Stimulated activated CD4-positive, alpha-beta T cell treated with anti-CD3 and anti-CD28 coated beads, Interleukin-4, amount 100 ng/mL, for 4 hours (primary cell): Measurements from ENCODE around the gene FGGY.

ENCODE experiments used
- DNase-seq, 2 experiments: peaks; one replicate each; pipeline ENCODE4 v3.0.0-alpha.2; 2020

Gene FGGY

DNA sequence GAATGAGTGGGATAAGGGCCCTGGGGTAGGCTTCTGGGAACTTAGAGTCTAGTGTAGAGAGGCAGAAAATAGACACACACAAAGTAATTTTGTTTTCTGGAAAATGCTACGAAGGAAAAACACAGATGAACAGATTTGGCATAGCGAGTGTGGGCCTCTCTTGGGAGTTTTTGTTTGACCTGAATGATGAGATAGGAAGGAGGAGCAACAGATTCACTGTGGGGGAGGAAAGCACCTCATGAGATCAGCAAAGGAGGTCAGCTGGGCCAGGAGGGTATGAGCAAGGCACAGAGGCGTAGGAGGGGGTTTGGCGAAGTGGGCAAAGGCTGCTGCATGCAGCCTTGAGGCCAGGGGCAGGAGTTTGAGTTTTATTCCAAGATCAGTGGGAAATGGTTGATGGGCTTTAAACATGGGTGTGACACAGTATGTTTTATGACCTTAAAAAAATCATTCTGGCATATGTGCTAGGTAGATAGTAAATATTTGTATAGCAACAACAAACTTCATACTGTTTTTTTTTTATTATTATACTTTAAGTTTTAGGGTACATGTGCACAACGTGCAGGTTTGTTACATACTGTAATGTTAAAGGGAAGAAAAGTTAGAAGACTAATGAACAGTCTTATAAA lies 57.9 kb downstream of the FGGY start:
- DNase-seq = no peak

DNA sequence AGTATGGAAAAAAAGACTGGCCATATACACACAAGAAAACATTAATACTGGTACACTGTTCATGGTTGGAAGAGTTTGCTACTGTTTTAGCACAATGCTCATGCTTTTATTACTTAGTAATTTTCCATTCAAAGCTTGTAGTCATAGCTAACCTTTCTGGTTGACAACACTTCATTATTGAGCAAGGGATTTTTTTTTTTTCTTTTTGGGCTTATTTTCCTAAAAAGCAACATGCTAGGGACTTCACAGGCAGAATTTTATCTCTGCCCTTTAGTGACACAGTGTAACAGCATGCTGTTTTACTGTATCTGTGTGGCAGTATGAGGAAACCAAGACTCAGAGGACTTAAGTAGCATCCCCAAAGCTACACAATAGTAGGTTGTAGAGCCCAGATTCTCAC lies 58.5 kb downstream of the FGGY start:
- DNase-seq = no peak

DNA sequence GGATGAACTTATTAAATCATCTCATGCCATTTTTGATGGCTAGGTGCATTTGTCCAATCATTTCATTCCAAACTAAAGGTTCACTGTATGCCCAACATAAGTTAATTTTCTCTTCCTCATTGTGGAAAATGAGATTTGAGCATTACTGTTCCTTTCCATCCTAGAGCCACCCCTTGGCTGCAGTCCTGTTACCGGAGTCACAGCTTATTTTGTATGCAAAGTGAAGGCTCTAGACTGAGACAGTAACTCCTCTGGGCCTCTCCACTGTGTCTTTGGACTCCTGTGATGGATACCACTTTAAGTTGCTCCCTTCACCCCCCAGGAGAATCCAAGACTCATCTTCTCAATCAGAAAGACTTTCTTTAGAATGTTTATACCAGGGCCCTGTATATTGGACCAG lies 59.7 kb downstream of the FGGY start:
- DNase-seq = no peak

DNA sequence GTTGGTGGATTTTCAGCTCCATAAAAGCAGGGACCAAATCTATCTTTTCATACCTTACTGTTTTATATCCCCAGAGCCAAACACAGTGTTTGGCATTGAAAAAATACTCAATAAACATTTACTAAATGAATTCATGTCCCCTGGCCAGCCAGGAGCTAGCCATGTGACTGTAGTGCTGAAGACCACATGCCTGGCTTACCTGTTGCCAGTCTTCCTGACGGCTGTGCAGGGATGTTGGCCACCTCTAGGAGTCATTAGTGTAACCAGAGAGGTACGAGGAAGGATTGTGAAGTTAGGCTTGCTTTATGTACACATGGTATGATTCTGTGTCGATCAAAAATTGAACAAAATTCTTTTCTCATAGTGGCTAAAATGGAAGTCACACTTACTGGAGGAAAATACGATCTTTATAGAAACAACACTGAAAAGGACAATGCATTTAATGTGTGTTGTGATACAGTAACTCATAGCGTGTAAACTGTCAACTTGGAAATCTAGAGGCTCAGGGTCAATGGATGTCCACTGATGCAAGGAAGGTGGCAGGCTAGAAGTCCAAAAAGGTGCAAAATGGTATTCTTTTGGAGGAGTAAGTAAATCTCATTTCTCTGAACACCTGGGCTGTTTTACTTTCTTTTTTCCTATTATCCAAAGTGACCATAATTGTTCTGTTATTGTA lies 60.9 kb downstream of the FGGY start:
- DNase-seq = no peak

DNA sequence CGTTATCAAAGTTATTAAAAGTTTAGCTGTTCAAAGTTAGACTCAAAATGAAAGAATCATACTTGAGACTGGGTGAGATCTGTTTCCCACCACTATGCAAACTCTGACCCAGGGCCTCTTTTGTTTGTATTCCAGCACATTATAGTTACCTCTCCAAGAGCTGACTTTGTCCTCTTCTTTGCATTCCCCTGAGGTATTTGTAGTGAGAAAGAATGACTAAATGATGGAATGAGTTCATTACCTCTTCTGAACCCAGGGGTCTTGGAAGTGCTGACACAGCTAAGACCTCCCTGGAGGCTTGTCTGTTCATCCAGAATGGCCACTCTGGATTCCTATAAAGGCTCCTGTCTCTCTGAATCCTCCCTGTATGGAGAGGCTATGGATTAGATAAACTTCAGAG lies 62.4 kb downstream of the FGGY start:
- DNase-seq = no peak

DNA sequence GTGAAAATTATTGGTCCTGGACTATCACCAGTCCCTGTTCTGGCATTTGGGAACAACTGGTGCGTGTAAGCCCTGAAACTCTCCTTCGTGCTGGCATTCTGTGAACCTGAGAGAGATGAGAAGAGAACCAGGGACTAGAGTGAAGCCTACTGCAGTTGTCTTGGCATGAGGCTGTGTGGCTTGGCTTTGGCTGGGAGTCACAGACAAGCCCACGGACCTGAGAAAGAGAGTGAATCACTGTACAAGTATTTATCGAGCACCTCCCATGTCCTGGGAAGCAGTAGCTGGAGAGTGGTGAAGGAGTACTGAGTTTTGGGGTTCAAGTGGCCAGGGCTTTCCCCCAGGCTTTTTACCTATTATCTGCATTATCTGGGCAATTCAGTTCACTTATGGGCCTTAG lies 63.3 kb downstream of the FGGY start:
- DNase-seq = no peak

DNA sequence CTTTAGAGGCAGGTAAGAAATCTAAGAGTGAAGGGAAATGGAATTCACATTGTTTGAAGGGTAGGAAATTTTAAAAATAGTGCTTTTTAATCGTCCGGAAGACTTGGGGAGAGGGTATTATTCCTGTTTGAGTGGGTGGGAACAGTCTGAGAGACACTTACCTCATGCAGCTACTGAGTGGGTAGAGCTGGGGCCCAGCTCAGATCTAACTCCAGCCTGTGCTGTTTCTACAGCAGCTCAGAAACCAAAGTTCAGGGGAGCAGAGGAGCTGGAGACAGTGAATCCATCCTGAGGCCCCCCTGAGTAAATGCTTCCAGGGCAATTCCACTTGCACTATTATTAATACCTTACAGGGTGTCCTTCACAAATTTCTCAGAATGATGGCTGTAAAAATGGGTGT lies 63.8 kb downstream of the FGGY start:
- no peak for DNase-seq

DNA sequence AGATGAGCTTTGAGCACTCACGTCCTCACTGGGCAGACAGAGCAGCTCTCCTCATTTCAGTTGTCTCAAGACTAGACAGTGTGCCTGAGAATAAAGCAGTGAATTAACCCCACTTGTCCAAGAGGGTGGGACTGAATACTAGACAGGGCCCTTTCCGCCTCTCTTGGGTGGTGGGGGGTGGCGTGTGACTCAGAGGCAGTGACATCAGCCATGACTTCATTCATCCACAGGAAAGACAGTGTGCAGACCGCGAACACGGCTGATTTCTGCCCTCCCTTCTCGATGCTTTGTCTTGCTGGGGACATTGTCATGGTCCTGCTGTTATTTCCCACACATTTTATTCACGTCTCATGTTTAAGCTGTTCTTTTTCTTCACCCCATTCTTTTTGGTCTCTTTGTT lies 64.9 kb downstream of the FGGY start:
- DNase-seq = no peak

DNA sequence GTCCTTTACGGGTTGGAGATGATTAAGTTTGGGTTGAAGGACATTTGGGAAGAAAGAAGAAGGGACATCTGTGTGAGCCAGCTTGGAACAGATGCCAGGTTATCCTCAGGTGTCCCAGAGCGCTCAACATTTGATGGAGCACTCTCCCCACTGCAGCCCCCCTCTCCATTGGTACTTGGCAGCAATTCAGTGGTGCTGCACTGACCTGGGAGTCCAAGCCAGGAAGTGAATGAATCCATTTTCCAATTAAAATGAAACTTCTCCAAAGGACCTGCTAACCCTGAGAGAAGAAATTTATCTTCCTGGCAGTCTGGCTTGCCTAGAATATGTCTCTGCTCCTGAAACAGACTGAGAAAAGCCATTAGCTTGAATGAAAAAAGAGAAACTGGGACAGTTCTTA lies 67.1 kb downstream of the FGGY start:
- no peak for DNase-seq

DNA sequence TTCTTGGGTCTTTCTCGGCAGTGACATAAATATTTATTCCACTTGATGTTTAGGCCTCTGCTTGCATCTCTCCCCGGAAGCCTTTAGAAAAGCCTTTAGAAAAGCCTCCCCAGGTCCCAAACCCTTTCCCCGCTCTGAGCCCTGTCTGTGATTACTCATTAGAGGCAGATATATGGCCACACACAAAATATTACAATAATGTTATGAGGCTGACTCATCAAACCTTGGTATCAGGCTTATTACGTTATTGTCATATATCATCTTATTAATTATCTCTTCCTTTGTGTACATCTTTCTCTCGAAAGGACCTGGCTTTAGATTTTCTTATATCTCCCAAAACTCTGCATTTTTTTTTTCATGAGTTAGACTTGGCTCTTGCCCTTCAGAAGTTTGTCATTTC lies 69.5 kb downstream of the FGGY start:
- no peak for DNase-seq

DNA sequence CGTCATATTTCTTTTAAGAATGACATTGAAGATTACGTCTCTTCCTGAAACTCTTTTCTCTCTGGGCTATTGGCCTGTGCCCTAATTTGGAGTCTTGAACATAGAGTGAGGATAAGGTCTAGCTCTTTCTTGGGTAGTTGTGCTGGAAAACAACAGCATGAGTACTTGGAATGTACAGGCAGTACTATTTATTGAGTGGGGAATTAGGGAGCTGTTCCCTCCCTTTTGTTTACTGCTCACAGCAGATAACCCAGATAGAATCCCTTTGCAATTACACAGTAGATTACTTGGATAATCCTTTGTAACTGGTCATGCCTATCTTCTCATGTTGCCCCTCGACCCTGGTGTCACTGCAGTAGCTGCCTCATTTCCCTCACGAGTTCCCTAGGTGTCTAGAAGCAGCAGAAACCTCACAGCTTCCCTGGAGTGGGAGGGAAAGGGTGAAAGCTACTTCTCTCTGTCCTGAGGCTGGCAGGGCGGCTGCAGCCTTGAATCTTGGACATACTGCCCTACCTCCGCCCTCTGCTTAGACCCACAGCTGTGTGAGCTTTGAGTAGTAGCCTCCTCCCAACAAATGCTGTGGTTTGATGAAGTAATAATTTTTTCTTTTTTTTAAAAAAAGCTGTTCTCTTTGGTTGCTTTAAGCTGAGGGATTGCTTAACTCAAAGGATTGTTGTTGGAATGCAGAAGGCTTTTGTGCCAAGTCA lies 70.6 kb downstream of the FGGY start:
- no peak for DNase-seq

DNA sequence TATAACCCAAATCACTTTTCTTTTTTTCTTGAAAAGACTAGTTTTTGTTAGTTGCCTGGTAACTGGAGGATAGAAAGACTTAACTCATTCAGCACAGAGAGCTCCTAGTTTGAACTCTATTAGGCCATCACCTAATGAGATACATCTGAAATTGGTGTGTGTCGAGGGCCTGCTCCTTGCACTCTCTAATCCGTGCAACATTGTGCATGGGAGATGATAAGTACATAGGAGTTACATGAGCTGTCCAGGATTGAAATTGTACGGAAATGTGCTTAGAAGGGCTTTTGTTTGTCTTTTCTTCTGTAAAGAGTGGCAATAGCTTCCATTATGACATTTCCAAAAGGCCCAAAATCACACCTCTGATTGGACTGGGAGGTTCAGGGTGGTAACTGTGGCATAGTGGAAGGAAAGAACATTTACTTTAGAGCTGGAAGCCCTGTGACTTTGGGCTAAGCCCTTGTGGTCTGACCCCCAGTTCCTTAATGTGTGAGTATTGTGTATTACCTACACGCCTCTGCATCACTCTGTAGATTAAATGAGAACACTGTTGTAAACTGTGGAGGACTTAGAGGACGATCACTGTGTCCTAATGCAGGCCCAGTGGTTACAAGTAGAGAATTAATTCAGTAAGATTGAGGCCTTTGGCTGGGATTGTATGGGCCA lies 71.2 kb downstream of the FGGY start:
- no peak for DNase-seq

DNA sequence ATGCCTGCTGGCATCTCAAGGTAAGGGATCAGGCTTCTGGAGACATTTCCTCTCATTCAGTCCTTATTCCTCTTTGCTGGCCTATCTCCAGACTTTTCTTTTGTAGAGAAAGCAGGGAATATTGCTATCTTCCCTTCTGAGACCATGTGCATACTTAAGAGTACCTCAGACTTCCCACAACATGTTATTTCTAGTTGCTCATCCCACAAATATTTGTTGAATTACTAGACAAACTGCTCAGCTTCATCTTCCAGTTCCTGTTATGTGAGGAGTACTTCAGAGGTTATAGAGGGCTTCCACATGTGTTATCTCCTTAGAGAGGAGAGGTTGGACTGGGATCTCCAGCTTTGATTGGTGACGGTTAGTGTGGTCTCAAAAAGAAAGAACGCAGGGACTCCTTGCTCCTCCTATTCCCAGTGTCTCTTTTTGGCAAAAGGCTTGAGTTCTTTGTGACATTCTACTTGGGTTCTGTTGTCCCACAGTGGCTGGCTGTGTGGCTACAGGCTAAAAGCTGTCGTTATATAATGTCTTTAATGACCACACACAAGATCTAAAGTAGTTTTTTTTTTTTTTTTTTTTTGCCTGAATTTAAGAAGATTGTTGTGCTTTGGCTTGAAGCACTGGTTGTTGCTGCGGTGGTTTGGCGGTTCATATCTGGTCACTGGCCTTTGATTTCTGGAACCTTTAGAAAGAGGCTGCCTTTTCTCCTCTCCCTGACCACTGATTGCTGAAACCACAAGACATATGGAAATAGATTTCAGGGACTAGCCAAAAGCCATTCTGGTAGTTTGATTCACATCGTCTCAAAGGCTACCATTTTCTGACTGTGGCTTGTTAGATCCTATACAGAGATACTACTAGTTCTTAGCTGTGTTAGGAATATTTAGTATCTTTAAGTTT lies 78.7 kb downstream of the FGGY start:
- no peak for DNase-seq

DNA sequence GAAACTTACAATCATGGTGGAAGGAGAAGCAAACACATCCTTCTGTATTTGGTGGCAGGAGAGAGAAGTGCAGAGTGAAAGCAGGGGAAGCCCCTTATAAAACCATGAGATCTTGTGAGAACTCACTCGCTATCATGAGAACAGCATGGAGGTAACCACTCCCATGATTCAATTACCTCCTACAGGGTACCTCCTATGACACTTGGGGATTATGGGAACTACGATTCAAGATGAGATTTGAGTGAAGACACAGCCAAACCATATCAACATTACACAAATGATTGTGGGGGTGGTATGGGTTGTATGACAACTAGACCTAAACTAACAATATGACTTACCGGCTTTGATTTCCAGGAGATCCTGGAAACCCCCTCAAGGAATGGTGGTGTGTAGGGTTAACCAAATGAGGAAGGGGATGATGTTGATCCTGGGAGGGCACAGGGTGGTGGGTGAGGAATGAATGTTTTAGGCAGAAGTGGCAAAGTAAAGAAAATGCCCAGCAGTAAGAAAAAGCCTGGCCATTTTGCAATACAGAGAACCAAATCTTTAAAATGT lies 80.5 kb downstream of the FGGY start:
- DNase-seq = no peak

DNA sequence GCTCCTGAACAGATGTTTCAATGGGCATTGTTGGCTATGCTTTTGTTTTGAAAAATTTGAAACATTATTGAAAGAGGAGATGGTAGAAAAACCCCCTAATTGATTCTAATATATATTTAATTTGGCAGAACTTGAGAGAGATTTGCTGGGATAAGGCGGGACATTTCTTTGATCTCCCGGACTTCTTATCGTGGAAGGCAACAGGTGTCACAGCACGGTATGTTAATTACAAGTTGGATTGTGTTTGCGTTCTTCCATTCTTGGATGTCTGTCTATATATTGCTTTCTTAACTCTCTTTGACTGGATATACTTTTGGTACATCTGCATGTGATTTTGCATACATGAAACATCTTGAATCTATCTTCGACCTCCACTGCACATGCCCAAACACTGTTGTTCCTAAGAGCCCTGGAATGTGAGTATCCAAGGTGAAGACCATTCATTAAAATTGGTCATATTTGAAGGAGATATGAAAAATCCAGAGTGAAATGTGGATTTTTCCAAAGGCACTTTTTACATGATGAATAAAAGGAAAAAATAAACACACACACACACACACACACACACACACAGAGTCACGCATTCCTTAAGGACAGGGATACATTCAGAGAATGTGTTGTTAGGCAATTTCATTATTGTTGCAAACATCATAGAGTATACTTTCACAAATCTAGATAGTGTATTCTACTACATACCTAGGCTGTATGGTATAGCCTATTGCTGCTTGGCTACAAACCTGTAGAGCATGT lies 81.9 kb downstream of the FGGY start:
- DNase-seq = no peak

DNA sequence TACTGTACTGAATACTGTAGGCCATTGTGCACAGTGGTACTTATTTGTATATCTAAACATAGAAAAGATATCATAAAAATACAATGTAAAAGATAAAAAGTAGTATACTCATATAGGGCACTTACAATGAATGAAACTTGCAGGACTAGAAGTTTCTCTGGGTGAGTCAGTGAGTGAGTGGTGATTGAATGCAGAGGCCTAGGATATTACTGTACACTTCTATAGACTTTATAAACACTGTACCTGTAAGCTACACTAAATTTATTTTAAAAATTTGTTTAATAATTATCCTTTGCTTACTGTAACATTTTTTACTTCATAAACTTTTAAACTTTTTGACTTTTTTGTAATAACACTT lies 82.5 kb downstream of the FGGY start:
- no peak for DNase-seq

DNA sequence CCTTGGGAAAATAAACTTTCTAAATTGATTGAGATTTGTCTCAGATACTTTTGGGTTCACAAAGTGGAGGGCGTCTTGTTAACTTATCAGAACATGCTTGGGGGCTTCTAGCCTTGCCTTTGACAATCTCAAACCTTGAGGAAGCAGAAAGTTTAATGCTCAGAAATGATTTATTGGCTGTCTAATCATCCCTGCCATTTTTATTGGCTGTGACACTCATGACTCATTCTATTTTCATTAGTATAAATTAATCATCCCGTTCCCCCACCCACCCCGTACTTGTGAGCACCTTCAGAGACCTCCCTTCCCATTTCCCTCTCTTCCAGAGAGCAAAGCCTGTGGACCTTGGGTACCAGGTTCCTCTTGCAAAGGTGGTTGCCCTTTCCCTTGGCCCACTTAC lies 87.1 kb downstream of the FGGY start:
- no peak for DNase-seq

DNA sequence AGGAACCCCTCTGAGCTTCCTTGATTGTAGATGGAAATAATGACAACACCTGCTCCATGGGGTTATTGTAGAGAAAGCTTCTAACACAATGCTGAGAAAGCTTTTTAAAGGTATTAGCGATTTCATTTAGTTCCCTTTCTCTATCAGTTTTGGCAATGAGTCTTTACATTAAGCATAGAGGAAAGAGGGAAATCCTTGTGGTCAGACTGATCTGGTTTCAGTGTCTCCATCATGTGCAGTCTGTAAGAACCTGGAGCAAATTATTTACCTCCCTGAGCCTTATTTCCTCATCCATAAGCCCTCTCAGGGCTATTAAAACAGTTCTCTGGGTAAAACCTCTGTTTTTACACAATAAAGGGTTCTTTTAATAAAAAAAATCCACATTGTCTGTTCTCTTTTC lies 87.5 kb downstream of the FGGY start:
- DNase-seq = no peak

DNA sequence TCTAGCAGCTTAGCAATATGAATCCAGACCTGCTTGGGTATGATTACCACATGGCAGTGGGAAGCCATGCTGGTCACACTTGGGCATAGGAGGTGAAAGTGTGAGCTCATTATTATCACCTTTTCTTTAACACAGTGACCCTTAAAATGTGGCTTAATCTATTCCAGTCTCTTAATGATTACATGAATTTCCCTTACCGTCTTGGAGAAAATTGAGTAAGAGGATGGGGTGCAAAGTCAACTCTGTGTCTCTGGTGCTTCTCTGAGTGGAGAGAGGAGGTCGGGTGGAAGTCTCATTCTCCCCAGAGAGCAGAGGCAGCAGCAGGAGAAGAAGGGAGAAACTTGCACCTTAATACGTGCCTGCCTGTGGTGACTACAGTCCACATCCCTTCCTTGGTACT lies 91.3 kb downstream of the FGGY start:
- DNase-seq = no peak

DNA sequence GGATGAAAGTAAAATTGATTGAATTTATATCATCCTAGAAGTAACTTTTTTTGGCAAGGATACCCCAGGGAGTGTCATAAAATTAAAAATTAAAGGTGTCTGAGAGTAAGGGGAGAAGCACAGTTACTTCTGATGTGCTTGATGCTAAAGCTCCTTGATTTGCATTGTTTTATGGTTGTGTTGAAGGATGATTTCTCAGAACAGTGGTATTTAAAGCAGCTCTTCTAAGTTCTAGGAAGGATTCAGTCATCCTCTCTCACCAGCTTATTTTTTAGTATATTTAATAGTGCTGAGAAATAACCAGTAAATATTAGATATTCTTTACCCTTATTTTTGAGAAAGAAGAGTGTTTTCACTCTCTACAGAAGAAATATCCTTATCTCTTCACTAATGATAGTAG lies 93.0 kb downstream of the FGGY start:
- no peak for DNase-seq

DNA sequence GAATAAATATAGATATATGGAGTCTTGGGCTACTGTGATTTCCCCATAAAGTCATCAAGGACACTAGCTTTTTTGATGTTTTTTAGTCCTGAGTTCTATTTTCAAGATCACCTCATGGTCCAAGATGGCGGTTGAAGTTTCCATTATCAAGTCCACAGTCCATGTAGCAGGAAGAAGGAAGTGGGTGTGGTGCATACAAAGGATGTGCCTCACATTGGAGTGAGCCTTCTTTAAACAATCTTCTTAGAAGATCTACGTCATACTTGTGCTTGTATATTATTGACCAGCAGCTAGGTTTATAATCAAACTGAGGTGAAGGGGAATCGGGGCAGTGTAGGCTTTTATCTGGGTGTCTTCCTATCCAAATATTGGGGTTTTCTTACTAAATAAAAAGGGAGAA lies 93.4 kb downstream of the FGGY start:
- DNase-seq = no peak
